IMR-90 (cell line): ENCODE measurements around the gene ARHGEF37. TPM values are rescaled to one million over a fixed set of nuclear protein-coding genes. Genes with fewer than 3 reads are reported as not detected.

Source experiments
- ATAC-seq: fragments of 200-7000 bp; cut with Tn5 transposase; 2 replicates; pipeline ENCODE4 v1.9.1; 2020; ENCODE audit warnings: low read depth, mild to moderate bottlenecking, moderate library complexity
- BruUV-seq: library from RNA; stranded (reverse); fragments of 400-500 nt; replicated peaks from 2 replicates; lab custom pipeline; 2021; lab: Mats Ljungman, UMichigan
- CTCF ChIA-PET: fragments of 300-600 bp; formaldehyde crosslinking; extraction: SDS; loops from one replicate; lab custom pipeline; 2021; ENCODE audit warnings: antibody characterized with exemption; lab: Yijun Ruan, JAX
- POLR2A ChIA-PET: fragments of 300-600 bp; sonication (Branson Sonifier 250); formaldehyde crosslinking; loops from one replicate; lab custom pipeline; 2022; ENCODE audit warnings: antibody characterized with exemption; ENCODE audit not compliant: unreplicated experiment; lab: Charles Lee
- DNase-seq: peaks from one replicate; pipeline ENCODE4 v3.0.0; 2013
- H2AFZ ChIP-seq: replicated peaks from 2 replicates; pipeline ENCODE3; 2013; ENCODE audit warnings: low read length, mild to moderate bottlenecking; ENCODE audit not compliant: poor library complexity
- H2AK5ac ChIP-seq: 2 replicates; pipeline ENCODE4 v1.6.1; 2013; ENCODE audit warnings: low read depth, low read length, inconsistent platforms
- H2AK9ac ChIP-seq: replicated peaks from 2 replicates; pipeline ENCODE3; 2013; ENCODE audit warnings: mild to moderate bottlenecking, low read depth, low read length, moderate library complexity; ENCODE audit not compliant: poor library complexity
- H2BK120ac ChIP-seq: 2 replicates; pipeline ENCODE4 v1.6.1; 2013; ENCODE audit warnings: low read depth, low read length, inconsistent platforms
- H2BK15ac ChIP-seq: 3 replicates; pipeline ENCODE4 v1.6.1; 2013; ENCODE audit warnings: low read depth, low read length, inconsistent platforms
- H2BK20ac ChIP-seq: 2 replicates; pipeline ENCODE4 v1.6.1; 2013; ENCODE audit warnings: low read depth, mild to moderate bottlenecking, inconsistent platforms, low read length, moderate library complexity
- H2BK5ac ChIP-seq: 2 replicates; pipeline ENCODE4 v1.6.1; 2013; ENCODE audit warnings: mild to moderate bottlenecking, low read depth, low read length, inconsistent platforms; ENCODE audit not compliant: poor library complexity, severe bottlenecking
- H3K14ac ChIP-seq: replicated peaks from 2 replicates; pipeline ENCODE4 v1.6.1; 2013; ENCODE audit warnings: low read depth, low read length, inconsistent platforms
- H3K18ac ChIP-seq: 2 replicates; pipeline ENCODE4 v1.6.1; 2013; ENCODE audit warnings: low read depth, low read length, control low read depth
- H3K23ac ChIP-seq: 2 replicates; pipeline ENCODE4 v1.6.1; 2013; ENCODE audit warnings: low read depth, low read length, inconsistent platforms
- H3K27ac ChIP-seq: 2 replicates; pipeline ENCODE4 v1.5.1; 2013; ENCODE audit warnings: mild to moderate bottlenecking, control low read depth, low read length; ENCODE audit not compliant: insufficient read depth
- H3K27me3 ChIP-seq: 2 replicates; pipeline ENCODE4 v1.6.1; 2013; ENCODE audit warnings: low read length; ENCODE audit not compliant: control insufficient read depth, insufficient read depth
- H3K36me3 ChIP-seq: 2 replicates; pipeline ENCODE4 v1.6.1; 2013; ENCODE audit warnings: low read length, mixed read lengths; ENCODE audit not compliant: control insufficient read depth, insufficient read depth
- H3K4ac ChIP-seq: 2 replicates; pipeline ENCODE4 v1.6.1; 2013; ENCODE audit warnings: low read depth, low read length, inconsistent platforms
- H3K4me1 ChIP-seq: 2 replicates; pipeline ENCODE4 v1.6.1; 2013; ENCODE audit warnings: low read length, mixed read lengths; ENCODE audit not compliant: control insufficient read depth, insufficient read depth
- H3K4me2 ChIP-seq: 2 replicates; pipeline ENCODE4 v1.6.1; 2013; ENCODE audit warnings: low read depth, mild to moderate bottlenecking, control low read depth, low read length, moderate library complexity
- H3K4me3 ChIP-seq: 2 replicates; pipeline ENCODE4 v1.5.1; 2013; ENCODE audit warnings: low read depth, mild to moderate bottlenecking, control low read depth, low read length, moderate library complexity; ENCODE audit not compliant: insufficient read depth
- H3K56ac ChIP-seq: 2 replicates; pipeline ENCODE4 v1.6.1; 2013; ENCODE audit warnings: low read length, inconsistent platforms; ENCODE audit not compliant: insufficient read depth; ENCODE audit errors: extremely low read depth
- H3K79me1 ChIP-seq, 2 experiments: 2 replicates each; pipeline ENCODE4 v1.6.1; 2013; ENCODE audit warnings: low read length in 2 of 2, inconsistent platforms in 1 of 2, low read depth in 1 of 2
- H3K9ac ChIP-seq: 2 replicates; pipeline ENCODE4 v1.6.1; 2013; ENCODE audit warnings: low read depth, low read length, control low read depth
- H3K9me1 ChIP-seq: 2 replicates; pipeline ENCODE4 v1.6.1; 2013; ENCODE audit warnings: low read length, inconsistent platforms; ENCODE audit not compliant: insufficient read depth
- H3K9me3 ChIP-seq: 2 replicates; pipeline ENCODE4 v1.6.1; 2013; ENCODE audit warnings: low read length; ENCODE audit not compliant: control insufficient read depth, insufficient read depth
- H4K20me1 ChIP-seq: 2 replicates; pipeline ENCODE4 v1.6.1; 2013; ENCODE audit warnings: low read length, inconsistent platforms; ENCODE audit not compliant: insufficient read depth
- H4K5ac ChIP-seq: 2 replicates; pipeline ENCODE4 v1.6.1; 2013; ENCODE audit warnings: mild to moderate bottlenecking, low read depth, low read length, control low read depth
- H4K8ac ChIP-seq, 2 experiments: 2 replicates each; pipeline ENCODE4 v1.6.1; 2013; ENCODE audit warnings: low read depth in 2 of 2, low read length in 2 of 2, control low read depth in 1 of 2, inconsistent platforms in 1 of 2
- H4K91ac ChIP-seq: 2 replicates; pipeline ENCODE4 v1.6.1; 2013; ENCODE audit warnings: low read depth, low read length, inconsistent platforms; ENCODE audit not compliant: insufficient read depth
- CEBPB ChIP-seq: IDR thresholded peaks from 2 replicates; pipeline ENCODE4 v1.6.1; 2012; ENCODE audit warnings: low read depth, low read length, improper control_type of control experiment
- CHD1 ChIP-seq: IDR thresholded peaks from 2 replicates; pipeline ENCODE4 v1.6.1; 2012; ENCODE audit warnings: low read depth, low read length, improper control_type of control experiment
- RFX5 ChIP-seq: IDR thresholded peaks from 2 replicates; pipeline ENCODE4 v1.8.0; 2012; ENCODE audit warnings: low read depth, mild to moderate bottlenecking, low read length, moderate library complexity
- WGBS, 2 experiments: methylation state at CpG; one replicate each; pipeline versions ENCODE4 v1.1.5 to v1.1.7; 2013; ENCODE audit warnings: missing lambda C conversion rate in 2 of 2; ENCODE audit not compliant: insufficient read length in 1 of 2; ENCODE audit errors: extremely low coverage in 2 of 2; 5-methylcytosine and 5-hydroxymethylcytosine counted together
- dilution Hi-C: fragments of 300-500 bp; cut with HindIII; formaldehyde crosslinking; loops from one replicate; pipeline ENCODE4 v1.14.3; 2018; ENCODE audit warnings: low sequenced_read_pairs; ENCODE audit not compliant: unreplicated experiment
- in situ Hi-C: fragments of 300-500 bp; cut with MboI; formaldehyde crosslinking; loops from 3 replicates; pipeline ENCODE4 v1.14.3; 2019; ENCODE audit warnings: low sequenced_read_pairs, inconsistent platforms, mixed read lengths
- intact Hi-C: fragments of 100-400 bp; cut with micrococcal nuclease; formaldehyde crosslinking; loops from 2 replicates; pipeline ENCODE4 v1.10.0; 2022
- polyA plus RNA-seq, 3 experiments: library from polyadenylated mRNA; depleted of rRNA; stranded (reverse); fragments of >200 nt; gene quantifications; 2 replicates each; pipeline ENCODE4 v1.2.3, GENCODE V29; 2012; ENCODE audit warnings: low replicate concordance in 1 of 3
- total RNA-seq: library from RNA; depleted of rRNA; stranded (reverse); fragments of >200 nt; gene quantifications from 2 replicates; pipeline ENCODE4 v1.2.3, GENCODE V29; 2012
- TF ChIP-seq, protein P1 (sequence below): fragments of 150-350 bp; IDR thresholded peaks from 2 replicates; pipeline ENCODE4 v1.6.1; 2017; ENCODE audit warnings: mild to moderate bottlenecking, antibody characterized with exemption, low read length, low read depth

Gene ARHGEF37
- total and polyA plus RNA-seq, 2 of the 4 experiments (the other 2 are of a cell fraction), result 0.39 to 0.54 TPM

DNA sequence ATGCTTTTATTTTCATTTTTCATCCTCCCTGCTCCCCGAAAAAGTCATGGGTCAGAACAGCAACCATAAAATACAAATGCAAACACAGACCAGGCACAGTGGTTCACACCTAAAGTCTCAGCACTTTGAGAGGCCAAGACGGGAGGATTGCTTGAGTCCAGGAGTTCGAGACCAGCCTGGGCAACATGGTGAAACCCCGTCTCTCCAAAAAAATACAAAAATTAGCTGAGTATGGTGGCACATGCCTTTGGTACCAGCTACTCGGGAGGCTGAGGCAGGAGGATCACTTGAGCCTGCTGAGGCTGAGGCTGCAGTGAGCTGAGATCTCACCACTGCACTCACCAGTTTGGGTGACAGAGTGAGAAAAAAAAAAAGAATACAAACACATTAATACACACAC lies 60.3 kb downstream of the ARHGEF37 start:
- no peak overlapping the region for H4K8ac ChIP-seq
- in situ Hi-C loops, result loop anchor here (25.0 kb wide), 2 partner anchors 571 to 796 kb away; partner anchors contain the start of gene RPS14

More for the DNA sequence above, 60.3 kb downstream of the ARHGEF37 start:
- H3K9me1 ChIP-seq, result no peaks in the 10 kb centered on the region
- no peak overlapping the region for H3K14ac ChIP-seq
- H2AK9ac ChIP-seq, result no peak overlapping the region
- H3K23ac ChIP-seq, result no peak overlapping the region
- ATAC-seq, result no peak
- no peak overlapping the region for H2AFZ ChIP-seq
- H2BK15ac ChIP-seq, result no peak overlapping the region
- intact Hi-C loops, result no loop called here
- H2BK20ac ChIP-seq, result no peak overlapping the region
- no peaks in the 10 kb centered on the region for H3K4me1 ChIP-seq
- CTCF ChIA-PET, result no interaction called here
- no peaks in the 10 kb centered on the region for H3K9me3 ChIP-seq
- no peak overlapping the region for H3K4ac ChIP-seq
- peaks cover 38% of the 10 kb centered on the region for H3K27me3 ChIP-seq
- POLR2A ChIA-PET, result no interaction called here
- H3K9ac ChIP-seq, result no peak overlapping the region
- no peak overlapping the region for H3K4me3 ChIP-seq
- no peak overlapping the region for H3K18ac ChIP-seq
- WGBS, 2 experiments, result no CpG with 5 or more reads among the region's 5 CpGs
- H2AK5ac ChIP-seq, result no peak overlapping the region
- no peaks in the 10 kb centered on the region for H3K79me1 ChIP-seq
- no peak overlapping the region for H4K5ac ChIP-seq
- no peaks in the 10 kb centered on the region for H3K36me3 ChIP-seq
- no peak overlapping the region for H3K4me2 ChIP-seq
- dilution Hi-C loops, result no loop called here
- no peak for DNase-seq
- H2BK120ac ChIP-seq, result no peak overlapping the region
- no peak overlapping the region for H3K27ac ChIP-seq
- H2BK5ac ChIP-seq, result no peak overlapping the region
- BruUV-seq, result no TSS peak
- no peak overlapping the region for H3K56ac ChIP-seq
- TF ChIP-seq CHD1 (no peak), RFX5 (no peak), CEBPB (no peak)
- TF ChIP-seq, protein P1, sequence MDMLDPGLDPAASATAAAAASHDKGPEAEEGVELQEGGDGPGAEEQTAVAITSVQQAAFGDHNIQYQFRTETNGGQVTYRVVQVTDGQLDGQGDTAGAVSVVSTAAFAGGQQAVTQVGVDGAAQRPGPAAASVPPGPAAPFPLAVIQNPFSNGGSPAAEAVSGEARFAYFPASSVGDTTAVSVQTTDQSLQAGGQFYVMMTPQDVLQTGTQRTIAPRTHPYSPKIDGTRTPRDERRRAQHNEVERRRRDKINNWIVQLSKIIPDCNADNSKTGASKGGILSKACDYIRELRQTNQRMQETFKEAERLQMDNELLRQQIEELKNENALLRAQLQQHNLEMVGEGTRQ, result no peak
- H4K20me1 ChIP-seq, result no peaks in the 10 kb centered on the region
- H4K91ac ChIP-seq, result no peak overlapping the region
